Measurements from ENCODE around the gene SLC25A23.

DNA sequence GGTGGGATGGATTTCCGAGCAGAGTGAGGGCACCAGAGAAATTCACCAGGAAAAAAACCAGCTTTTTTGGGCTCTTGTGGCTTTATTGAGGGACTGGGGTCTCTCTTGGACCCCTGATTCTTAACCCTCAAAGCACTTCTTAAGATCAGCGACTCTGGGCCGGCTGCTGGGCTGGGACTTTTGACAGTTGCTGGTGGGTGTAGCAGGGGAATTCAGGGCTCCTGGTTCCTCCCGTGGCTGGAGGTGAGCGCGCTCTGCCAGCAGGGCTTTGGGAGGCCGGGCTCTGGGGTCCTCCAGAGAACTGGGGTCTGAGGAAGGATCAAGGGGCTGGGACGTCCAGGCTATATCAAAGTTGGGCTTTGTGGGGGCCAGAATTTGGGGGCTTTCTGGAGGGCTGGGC lies 7.8 kb upstream of the SLC25A23 start:
- TF ChIP-seq, protein P1, sequence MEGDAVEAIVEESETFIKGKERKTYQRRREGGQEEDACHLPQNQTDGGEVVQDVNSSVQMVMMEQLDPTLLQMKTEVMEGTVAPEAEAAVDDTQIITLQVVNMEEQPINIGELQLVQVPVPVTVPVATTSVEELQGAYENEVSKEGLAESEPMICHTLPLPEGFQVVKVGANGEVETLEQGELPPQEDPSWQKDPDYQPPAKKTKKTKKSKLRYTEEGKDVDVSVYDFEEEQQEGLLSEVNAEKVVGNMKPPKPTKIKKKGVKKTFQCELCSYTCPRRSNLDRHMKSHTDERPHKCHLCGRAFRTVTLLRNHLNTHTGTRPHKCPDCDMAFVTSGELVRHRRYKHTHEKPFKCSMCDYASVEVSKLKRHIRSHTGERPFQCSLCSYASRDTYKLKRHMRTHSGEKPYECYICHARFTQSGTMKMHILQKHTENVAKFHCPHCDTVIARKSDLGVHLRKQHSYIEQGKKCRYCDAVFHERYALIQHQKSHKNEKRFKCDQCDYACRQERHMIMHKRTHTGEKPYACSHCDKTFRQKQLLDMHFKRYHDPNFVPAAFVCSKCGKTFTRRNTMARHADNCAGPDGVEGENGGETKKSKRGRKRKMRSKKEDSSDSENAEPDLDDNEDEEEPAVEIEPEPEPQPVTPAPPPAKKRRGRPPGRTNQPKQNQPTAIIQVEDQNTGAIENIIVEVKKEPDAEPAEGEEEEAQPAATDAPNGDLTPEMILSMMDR (IDR thresholded peaks at IDR 0.05; ENCODE audit: low read length): no peak
- no peak for TF ChIP-seq EZH2 (optimal IDR thresholded peaks at IDR 0.05; ENCODE audit: low read depth, low read length)
